ENCODE measurements around the gene MYO7B.

The MYO7B gene

DNA sequence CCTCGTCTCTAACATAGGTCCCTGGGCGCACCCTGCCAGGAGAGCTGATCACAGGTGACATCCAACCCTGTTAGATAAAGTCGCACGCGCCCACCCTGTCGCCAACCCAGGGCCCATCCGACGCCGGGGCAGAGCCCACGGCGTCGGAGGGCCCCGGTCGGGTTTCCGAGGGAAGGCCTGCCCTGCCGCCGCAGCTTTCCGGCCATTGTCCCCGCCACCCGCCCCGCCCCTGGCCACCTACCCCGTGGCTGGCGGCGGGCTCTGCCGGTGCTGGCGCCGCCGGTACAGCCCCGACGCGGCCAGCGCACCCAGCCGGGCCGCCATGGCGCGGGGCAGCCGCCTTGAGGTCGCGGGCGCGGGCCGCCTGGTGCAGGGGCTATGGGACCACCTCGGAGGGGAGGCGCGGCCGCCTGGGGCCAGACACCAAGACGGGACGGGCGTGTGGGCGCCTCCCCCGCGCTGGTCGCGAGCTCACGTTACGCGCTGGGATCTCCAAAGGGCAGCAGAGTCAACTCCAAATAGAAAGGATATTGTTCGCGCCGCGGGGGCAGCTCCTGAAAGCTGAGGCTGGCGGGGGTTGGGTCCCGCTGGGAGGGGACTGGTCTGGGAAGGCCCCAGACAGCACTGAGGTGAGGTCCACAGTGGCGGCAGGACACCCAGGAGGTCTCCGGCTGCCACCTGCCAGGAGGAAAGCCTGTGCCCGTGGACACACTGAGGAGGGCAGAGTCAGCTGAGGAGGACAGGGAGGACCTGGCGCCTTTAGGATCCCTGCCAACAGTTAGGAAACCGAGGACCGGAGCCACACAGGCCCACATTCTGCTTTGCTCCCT lies 128.8 kb downstream of the MYO7B start:
- DNase-seq (ENCODE audit: low spot score) = peak; percentile 46

DNA sequence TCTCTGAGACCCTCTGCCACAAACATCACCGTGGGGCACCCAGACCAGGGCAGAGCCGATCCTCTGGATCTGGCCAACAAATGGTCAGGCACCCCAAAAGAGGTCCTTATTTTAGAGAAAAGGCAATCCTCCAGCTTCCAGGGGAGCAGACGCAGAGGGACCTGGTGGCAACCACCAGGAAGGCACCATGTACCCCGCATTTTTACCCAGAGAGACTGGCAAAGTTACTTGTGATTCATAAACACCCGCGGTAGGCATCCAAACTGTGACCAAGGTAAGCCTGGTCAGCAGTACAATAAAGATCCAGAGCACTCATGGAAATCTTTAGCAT lies 129.4 kb downstream of the MYO7B start:
- DNase-seq (ENCODE audit: low spot score) = no peak

DNA sequence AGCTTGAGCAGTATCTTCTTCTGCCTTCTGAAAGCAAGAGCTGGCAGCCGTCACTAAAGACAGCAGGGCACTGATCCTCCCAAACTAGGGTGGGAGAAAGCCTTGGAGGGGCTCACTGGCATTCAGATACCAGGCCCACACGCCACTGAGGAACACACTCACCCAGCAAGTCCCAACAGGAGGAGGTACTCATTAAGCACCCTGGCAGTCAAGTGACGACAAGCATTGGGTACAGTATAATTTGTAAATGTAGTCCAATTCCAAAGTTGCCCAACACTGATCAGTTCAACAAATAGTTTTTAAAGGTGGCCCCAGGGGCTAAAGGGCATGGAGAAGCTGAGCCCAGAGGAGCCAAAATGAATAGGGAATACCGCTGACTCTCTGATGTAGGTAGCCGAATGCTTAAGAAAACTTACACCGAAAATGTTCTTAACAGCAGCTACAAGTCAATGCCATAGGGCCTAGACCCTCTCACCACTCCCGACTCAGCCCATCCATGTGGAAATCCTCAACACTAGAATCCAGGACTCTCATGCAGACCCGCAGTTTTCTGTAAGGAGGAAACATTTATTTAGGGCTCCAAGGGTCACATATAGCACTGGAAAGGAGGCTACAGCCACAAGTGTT lies 129.9 kb downstream of the MYO7B start:
- no peak for DNase-seq (ENCODE audit: low spot score)

GRCh38 chr2:127669056-127669455 lies 133.6 kb downstream of the MYO7B start:
- DNase-seq (ENCODE audit: low spot score) = no peak

GRCh38 chr2:127670055-127670956 lies 134.8 kb downstream of the MYO7B start:
- no peak for DNase-seq (ENCODE audit: low spot score)

GRCh38 chr2:127670957-127671290 lies 135.4 kb downstream of the MYO7B start:
- DNase-seq (ENCODE audit: low spot score) = no peak

- DNase-seq (ENCODE audit: low spot score) = no peak
These were observed 136.2 kb downstream of the MYO7B start for GRCh38 chr2:127671557-127672302.

GRCh38 chr2:127672341-127673224 lies 137.1 kb downstream of the MYO7B start:
- DNase-seq (ENCODE audit: low spot score) = no peak

DNA sequence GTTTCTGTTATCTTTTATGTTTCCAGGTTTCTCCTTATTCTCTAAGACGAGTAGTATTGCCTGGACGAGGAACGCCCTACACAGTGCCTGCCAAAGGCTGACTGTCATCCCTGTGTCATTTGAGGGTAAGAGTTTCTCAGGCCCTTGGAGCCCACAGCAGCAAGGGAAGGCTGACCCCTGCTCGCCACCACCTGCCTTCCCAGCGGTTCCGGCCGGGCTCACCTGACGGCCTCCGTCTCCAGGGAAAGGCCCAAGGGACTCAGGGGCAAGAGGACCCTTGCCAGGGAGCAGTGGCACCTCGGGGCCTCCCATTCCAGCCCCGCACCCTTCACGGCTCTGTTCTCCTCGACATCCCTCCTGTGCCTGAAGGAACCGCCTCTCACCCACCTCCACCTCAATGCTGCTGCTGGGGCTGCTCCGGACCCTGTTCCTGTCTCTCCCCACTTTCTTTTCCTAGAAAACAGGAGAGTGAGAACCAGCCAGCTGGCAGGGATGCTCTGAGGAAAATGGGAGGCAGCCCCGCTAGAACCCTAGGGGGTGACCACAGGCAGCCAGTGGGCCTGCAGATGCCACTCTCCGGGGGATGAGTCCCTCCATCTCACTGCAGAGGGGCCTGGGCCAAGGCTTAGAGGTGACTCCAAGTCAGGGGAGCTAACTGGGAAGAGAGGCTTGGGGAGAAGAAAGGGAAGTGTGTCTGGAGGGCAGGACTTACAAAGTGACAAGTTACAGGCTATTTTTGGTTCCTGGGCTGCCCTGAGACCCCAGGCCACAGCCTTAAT lies 138.0 kb downstream of the MYO7B start:
- DNase-seq (ENCODE audit: low spot score) = peak; percentile 54

DNA sequence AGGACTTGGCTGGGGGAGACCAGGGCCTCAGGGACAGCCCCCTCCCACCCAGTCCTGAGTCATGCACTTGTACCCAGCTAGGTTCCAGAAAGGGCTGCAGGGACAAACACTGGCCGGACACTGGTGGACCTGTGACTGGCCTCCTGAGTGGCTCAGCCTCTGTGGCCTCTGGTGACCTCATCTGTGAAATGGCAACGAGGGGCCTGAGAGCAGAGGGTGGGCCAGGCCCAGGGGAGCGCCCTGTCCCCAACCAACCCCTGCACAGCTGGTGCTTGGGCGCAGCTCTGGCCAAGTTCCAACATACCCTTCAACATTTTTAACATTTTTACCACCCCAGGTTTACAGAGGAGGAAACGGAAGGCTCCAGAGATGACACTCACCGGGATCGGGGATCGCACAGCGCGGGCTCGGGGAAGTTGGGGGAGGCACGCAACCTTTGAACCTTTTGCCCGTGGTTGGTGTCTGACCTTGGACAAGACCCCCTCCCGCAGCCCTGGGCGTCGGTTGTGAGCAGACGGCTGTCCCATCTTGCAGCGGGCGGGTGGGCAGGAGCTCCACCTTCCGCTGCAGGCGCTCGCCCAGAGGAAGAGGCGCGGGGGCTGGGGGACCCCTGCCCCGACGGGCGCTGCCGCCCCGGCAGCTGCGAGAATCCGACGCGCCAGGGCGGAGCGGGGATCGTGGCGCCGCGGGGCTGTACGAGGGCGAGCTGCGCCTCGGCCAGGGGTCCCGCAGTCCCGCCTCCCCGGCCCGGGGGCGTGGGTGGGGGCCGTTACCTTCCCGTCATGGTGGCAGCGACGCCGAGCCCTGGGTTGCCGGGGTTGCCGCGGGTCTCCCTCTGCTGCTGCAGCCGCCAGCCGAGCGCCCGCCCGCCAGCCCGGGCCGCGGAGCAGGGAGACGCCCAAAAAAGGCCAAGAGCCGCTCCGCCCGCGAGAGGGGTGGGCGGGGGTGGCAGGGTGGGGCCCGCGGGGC lies 139.0 kb downstream of the MYO7B start:
- DNase-seq (ENCODE audit: low spot score) = peak; percentile 75

- peak; percentile 85 for DNase-seq (ENCODE audit: low spot score)
These were observed 140.1 kb downstream of the MYO7B start, which contains the start of gene LIMS2 for GRCh38 chr2:127675331-127676261. Gene LIMS2, minus strand, starts transcription at chr2:127675530. Its CDS starts 506 bp downstream, at chr2:127675024.

DNA sequence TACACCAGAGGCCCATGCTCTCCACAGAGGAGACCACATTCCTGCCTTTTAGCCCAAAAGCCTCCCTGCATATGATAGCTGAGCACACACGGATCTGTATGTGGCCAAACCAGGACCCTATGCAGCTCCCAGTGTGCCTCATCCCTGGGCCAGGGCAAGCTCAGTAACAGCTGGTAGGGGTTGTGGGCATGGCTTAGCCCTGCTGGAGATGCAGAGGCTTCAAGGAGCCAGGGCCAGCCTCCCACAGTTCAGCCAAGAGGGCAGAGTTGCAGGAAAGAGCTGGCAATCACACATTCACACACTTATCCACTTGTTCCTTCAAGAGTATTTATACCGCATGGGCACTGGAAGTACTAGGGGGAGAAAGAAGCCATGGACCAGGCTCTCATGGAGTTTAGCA lies 141.4 kb downstream of the MYO7B start:
- DNase-seq (ENCODE audit: low spot score) = no peak

DNA sequence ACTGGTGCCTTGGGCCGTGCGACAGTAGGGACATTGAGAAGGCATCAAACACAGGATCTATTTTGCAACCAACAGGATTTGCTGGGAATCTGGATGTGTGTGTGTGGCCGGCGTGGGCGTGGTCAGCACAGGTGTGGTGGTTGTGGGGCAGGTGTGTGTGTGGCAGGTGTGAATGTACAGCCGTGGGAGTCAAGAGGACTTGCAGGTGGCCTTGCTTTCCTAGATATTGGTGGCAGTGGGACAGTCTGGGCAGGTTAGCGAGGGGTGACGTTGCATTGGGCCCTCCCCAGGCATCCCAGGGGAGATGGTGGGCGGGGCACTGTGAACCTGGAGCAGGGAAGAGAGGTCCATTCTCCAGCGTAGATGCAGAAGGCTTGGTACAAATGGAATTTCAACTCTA lies 143.0 kb downstream of the MYO7B start:
- DNase-seq (ENCODE audit: low spot score) = peak; percentile 3

DNA sequence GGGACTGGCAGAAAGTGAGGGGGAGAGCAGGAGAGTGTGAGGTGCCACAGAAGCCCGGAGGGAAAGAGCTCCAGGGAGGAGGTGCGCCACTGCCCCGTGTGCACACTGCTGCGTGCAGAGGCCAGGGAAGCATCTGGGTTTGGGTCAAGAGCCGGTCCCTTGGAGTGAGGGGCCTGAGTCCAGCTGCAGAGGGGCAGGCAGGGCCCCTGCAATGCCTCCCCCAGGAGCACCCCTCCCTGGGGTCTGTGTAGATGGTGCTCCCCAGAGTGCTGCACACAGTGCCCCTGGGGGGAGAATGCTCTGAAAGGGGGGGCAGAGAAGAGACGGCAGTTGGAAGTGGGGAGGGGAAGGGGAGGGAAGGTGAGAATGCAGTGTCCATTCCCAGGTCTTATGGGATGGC lies 143.5 kb downstream of the MYO7B start:
- peak; percentile 3 for DNase-seq (ENCODE audit: low spot score)

DNA sequence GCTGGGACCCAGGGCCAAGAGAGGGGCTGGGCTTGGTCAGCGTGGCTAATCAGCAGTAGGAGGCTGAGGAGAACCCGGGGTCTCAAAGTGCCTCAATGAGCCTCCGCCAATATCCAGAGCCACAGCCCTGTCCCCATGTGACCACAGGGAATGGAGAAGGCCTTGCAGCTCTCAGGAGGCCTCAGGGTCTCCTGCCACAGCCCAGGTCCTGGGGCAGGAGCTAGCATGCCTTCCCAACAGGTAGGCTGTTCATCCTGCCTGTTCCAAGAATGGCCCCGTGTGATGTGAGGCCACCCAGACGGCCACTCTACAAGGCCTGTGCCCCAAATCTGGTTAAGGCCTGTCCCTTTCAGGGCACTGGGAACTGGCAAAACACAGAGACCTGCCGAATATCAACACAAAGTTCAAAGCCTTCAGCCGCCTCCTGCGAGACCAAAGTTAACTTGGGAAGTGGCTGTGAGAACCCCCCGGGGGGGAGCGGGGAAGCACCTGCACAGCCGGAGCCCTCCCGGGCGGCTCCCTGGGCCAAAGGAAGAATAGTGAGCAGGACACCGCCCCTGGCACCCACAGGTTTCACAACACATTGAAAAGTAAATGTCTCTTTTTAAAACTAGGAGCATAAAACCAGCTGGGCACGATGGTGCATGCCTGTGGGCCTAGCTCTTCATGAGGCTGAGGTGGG lies 144.3 kb downstream of the MYO7B start:
- DNase-seq (ENCODE audit: low spot score) = peak; percentile 5

- DNase-seq (ENCODE audit: low spot score) = peak; percentile 1
These were observed 145.3 kb downstream of the MYO7B start for GRCh38 chr2:127680706-127681287.

GRCh38 chr2:127681288-127681804 lies 145.9 kb downstream of the MYO7B start:
- peak; percentile 49 for DNase-seq (ENCODE audit: low spot score)
